NCI-H2081 (cell line): ENCODE results near the gene DBT.
A peak's percentile ranks its signal among the peaks of the same experiment; 100 is the strongest.

Experiments used
- DNase-seq, 2 experiments: peaks; one replicate each; lab custom pipeline; 2025; lab: John Stamatoyannopoulos, UW

The DBT gene

GRCh38 chr1:100198596-100198995 lies 51.0 kb downstream of the DBT start:
- DNase-seq, result no peak

- peak; percentile 43 to 73 for DNase-seq
Measured at GRCh38 chr1:100188617-100189016, 61.0 kb downstream of the DBT start.

GRCh38 chr1:100187912-100188311 lies 61.7 kb downstream of the DBT start:
- peak in 1 of 2 experiments; percentile 22 for DNase-seq

- no peak for DNase-seq
Measured at GRCh38 chr1:100184536-100184935, 65.1 kb downstream of the DBT start.

- DNase-seq, result no peak
Measured at GRCh38 chr1:100183370-100183769, 66.3 kb downstream of the DBT start.

- no peak for DNase-seq
Measured at GRCh38 chr1:100178091-100178490, 71.5 kb downstream of the DBT start, which contains the start of gene LRRC39. LRRC39 (minus strand) TSS chr1:100178256; CDS start chr1:100168516, 9,740 bp downstream.

- no peak for DNase-seq
Measured at GRCh38 chr1:100177295-100178041, 72.2 kb downstream of the DBT start.

GRCh38 chr1:100168051-100168450 lies 81.6 kb downstream of the DBT start:
- no peak for DNase-seq

- no peak for DNase-seq
Measured at GRCh38 chr1:100164702-100165101, 84.9 kb downstream of the DBT start.

- DNase-seq, result no peak
Measured at GRCh38 chr1:100164216-100164615, 85.4 kb downstream of the DBT start.

GRCh38 chr1:100162881-100163280 lies 86.8 kb downstream of the DBT start:
- DNase-seq, result no peak

- DNase-seq, result no peak
Measured at GRCh38 chr1:100152271-100152670, 97.4 kb downstream of the DBT start.

GRCh38 chr1:100151679-100152078 lies 98.0 kb downstream of the DBT start:
- DNase-seq, result no peak

GRCh38 chr1:100147875-100148274 lies 101.8 kb downstream of the DBT start:
- DNase-seq, result no peak

- DNase-seq, result no peak
Measured at GRCh38 chr1:100146958-100147357, 102.7 kb downstream of the DBT start.

GRCh38 chr1:100145116-100145515 lies 104.5 kb downstream of the DBT start:
- no peak for DNase-seq

GRCh38 chr1:100142343-100142742 lies 107.3 kb downstream of the DBT start:
- no peak for DNase-seq

- DNase-seq, result no peak
Measured at GRCh38 chr1:100141192-100141591, 108.4 kb downstream of the DBT start.

GRCh38 chr1:100137602-100138001 lies 112.0 kb downstream of the DBT start:
- no peak for DNase-seq
